ENCODE data around the gene FAM89B.
A peak's percentile ranks its signal among the peaks of the same experiment; 100 is the strongest.

Gene FAM89B

DNA sequence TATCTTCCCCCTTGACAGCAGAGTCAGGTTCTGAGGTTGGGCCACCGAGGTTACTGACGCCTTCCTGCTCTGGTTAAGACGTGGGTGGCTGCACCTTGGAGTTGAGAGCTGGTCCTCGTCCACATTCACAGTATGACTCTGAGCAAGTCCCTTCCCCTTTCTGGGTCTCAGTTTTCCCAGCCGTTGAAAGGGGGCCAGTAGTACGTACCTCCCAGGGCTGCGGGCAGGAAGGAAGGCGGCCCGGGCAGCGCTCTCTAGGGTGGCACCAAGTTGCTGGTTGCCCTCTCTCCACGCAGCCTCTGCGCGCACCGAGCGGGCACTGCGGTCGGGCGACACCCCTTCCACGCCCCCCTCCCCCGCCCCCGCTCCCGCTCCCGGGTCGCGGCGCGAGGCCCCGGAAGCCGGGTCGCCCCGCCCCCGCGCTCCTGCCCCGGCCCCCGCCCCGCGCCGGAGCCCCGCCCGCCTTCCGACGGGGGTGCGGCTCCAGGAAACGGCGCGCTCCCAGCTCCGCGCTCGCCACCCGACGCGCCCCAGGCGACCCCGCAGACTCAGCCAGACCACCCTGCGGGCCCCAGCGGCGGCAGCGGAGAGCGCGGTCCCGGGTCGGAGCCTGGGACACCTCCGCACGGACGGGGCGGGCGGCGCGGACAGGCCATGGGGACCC lies 3.4 kb downstream of the FAM89B start, which contains the start of gene EHBP1L1:
EHBP1L1 (plus strand) TSS at position 486 of the 664 bp plus-strand sequence. CDS start 250 bp downstream, outside the sequence.
- DNase-seq = peak; percentile 52

DNA sequence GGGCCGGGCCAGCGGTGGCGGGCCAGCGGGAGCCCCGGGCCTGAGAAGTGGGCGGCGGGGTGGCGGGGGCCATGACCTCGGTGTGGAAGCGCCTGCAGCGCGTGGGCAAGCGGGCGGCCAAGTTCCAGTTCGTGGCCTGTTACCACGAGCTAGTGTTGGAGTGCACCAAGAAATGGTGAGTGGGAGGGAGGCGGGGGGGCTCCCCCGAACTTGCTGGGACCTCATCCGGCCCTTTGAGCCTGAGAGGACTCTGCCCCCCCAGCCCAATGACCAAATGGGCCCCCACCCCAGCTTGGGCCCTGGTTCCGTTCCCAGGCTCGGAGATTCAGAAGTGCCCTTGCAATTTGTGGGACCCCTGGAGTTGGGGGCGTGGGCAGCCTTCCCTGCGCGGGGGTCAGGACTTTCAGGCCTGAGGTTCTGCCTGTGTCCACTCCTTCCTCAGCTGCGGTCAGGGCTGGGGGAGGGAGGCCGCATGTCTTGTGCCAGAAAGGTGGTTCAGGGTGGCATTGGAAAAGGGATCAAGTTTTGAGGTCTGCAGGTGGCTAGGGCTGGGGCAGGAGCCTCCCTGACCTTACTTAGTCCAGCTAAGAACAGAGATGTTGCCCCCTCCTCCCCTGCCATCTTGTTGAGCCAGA lies 4.0 kb downstream of the FAM89B start:
- no peak for DNase-seq

GRCh38 chr11:65576867-65577755 lies 4.8 kb downstream of the FAM89B start:
- DNase-seq = peak; percentile 84

DNA sequence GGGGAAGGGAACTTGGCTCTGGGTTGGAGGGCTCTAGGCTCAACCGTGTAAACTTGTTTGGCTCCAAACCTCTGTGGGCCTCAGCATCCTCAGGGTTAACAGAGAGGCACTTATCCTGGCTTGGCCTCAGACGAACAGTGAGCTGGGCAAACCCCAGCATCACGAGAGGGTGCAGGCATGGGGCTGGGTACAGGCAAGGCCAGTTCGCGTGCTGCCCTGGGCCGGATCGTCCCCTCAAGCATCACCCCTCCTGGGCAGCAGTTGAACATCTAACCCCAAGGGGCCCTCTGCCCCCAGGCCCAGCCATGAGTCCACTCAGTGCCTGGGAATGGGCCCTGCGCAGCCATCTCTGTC lies 5.4 kb downstream of the FAM89B start:
- DNase-seq = no peak

GRCh38 chr11:65578134-65578533 lies 5.8 kb downstream of the FAM89B start:
- DNase-seq = no peak

GRCh38 chr11:65578667-65579066 lies 6.3 kb downstream of the FAM89B start:
- DNase-seq = no peak

GRCh38 chr11:65579291-65579690 lies 7.0 kb downstream of the FAM89B start:
- DNase-seq = no peak

GRCh38 chr11:65580031-65580692 lies 7.8 kb downstream of the FAM89B start:
- DNase-seq = no peak

GRCh38 chr11:65580756-65581155 lies 8.4 kb downstream of the FAM89B start:
- DNase-seq = no peak

DNA sequence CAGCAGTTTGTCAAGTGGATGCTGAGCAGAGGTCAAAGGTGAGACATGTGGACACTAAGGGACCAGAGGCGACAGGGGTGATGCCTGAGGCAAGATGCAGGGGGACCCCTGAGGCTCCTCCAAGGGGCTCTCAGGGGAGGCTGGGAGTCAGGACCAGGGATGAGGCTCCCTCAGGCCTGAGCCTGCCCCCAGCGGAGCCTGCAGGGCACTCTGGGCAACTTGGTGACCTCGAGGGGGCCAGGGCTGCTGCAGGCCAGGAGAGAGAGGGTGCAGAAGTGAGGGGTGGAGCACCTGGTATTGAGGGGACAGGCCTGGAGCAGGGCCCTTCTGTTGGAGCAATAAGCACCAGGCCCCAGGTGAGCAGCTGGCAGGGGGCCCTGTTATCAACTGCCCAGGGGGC lies 9.6 kb downstream of the FAM89B start:
- no peak for DNase-seq

DNA sequence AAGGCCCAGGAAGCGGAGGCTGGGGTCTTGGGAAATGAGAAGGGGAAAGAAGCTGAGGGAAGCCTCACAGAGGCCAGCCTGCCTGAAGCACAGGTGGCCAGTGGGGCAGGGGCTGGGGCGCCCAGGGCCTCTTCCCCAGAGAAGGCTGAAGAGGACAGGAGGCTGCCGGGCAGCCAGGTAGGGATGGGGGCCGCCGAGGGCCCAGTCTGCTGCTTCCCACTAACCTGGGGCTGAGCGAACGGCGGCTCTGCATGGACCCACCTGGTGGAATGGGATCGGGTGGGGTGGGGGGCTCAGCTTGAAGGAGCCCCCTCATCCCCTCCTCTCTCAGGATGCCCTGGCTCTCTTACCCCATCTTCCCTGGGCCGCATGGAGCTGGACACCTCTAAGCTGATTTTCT lies 11.3 kb downstream of the FAM89B start:
- no peak for DNase-seq

DNA sequence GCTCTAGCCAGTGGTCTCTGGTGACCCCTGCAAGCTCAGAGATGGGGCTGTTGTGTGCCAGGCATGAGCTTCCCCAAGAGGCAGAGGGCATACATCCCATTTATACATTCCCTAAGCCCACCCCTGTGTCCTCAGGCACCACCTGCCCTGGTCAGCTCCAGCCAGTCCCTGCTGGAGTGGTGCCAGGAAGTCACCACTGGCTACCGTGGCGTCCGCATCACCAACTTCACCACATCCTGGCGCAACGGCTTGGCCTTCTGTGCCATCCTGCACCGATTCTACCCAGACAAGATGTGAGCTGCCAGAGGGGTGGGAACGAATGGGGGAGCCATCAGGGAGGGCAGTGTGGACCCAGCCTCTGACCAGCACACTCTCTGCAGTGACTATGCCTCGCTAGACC lies 11.8 kb downstream of the FAM89B start:
- DNase-seq = no peak

GRCh38 chr11:65584723-65585171 lies 12.4 kb downstream of the FAM89B start:
- DNase-seq = no peak

GRCh38 chr11:65585396-65586246 lies 13.3 kb downstream of the FAM89B start:
- DNase-seq = no peak

- no peak for DNase-seq
Measured at GRCh38 chr11:65586247-65586630, 13.9 kb downstream of the FAM89B start.

DNA sequence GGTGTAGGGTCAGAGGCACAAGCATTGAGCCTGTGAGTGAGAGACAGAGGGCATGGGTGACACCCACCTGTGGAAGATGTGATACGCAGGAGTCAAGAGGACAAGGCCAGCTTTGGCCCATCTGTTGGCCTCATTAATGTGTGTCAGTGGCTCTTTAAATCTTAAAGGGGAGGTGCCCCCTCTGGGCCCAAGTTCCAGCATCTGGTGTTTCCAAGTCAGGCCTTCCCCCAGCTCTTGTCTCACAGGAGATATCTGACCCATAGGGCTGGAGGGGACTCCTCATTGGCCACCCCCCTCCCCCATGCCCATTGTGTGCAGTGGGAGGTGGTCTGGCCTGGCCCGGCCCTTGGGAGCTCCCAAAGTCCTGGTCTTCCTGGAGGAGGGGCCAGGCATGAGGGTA lies 14.3 kb downstream of the FAM89B start:
- DNase-seq = no peak

- peak; percentile 45 for DNase-seq
Measured at GRCh38 chr11:65588199-65589054, 16.1 kb downstream of the FAM89B start.

- no peak for DNase-seq
Measured at GRCh38 chr11:65589444-65590239, 17.3 kb downstream of the FAM89B start.

DNA sequence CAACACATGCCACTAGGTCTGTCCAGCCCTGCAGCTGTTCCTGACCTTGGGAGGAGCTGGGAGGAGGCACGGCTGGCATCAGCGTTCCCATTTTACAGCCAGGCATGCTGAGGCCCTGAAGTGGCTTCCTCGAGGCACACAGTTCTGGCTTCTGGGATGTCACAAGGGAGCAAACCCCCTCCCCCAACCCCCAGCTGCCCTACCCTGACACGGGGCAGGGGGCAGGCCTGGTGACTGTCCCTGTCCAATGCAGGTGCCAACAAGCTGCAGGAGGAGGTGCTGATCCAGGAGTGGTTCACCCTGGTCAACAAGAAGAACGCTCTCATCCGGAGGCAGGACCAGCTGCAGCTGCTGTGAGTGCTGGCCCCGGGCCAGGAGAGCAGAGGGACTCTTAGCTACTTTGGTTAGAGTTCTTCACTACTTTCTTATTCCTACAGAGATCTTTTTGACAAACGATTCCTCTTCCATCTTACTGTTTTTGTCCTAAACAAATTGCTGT lies 18.0 kb downstream of the FAM89B start:
- DNase-seq = no peak

Data from NCI-H226 (cell line).